NCI-H1048 (cell line): ENCODE measurements around the gene IRF3.

Experiments
- DNase-seq: peaks from one replicate; lab custom pipeline; 2025; lab: John Stamatoyannopoulos, UW

Gene IRF3

GRCh38 chr19:49616532-49616931 lies 49.1 kb downstream of the IRF3 start:
- no peak for DNase-seq

GRCh38 chr19:49615861-49616260 lies 49.8 kb downstream of the IRF3 start:
- no peak for DNase-seq

GRCh38 chr19:49614096-49614833 lies 51.4 kb downstream of the IRF3 start:
- DNase-seq = no peak

- no peak for DNase-seq
Observed at GRCh38 chr19:49613374-49613773, 52.3 kb downstream of the IRF3 start.
